Loucy (cell line): ENCODE results near the gene PODNL1.

Experiments
- H2AFZ ChIP-seq: fragments of 200-600 bp; sonication (generic); 2 replicates; pipeline ENCODE4 v1.6.0; 2016; ENCODE audit warnings: antibody characterized with exemption, mild to moderate bottlenecking, low read length, moderate library complexity
- H3F3A ChIP-seq: fragments of 200-600 bp; 2 replicates; pipeline ENCODE4 v1.6.0; 2016; ENCODE audit warnings: antibody characterized with exemption, low read depth, mild to moderate bottlenecking
- H3K27me3 ChIP-seq: fragments of 200-600 bp; sonication (generic); 2 replicates; pipeline ENCODE4 v1.6.1; 2014; ENCODE audit warnings: low read length, mild to moderate bottlenecking; ENCODE audit not compliant: insufficient read depth, poor library complexity, severe bottlenecking
- H3K36me3 ChIP-seq: fragments of 200-600 bp; sonication (generic); 2 replicates; pipeline ENCODE4 v1.6.1; 2016; ENCODE audit warnings: low read length; ENCODE audit not compliant: insufficient read depth
- H3K4me1 ChIP-seq: fragments of 200-600 bp; sonication (generic); 2 replicates; pipeline ENCODE4 v1.5.1; 2014; ENCODE audit warnings: low read length, mild to moderate bottlenecking; ENCODE audit not compliant: insufficient read depth, poor library complexity, severe bottlenecking
- H3K4me2 ChIP-seq: fragments of 200-600 bp; sonication (generic); 2 replicates; pipeline ENCODE4 v1.6.0; 2014; ENCODE audit warnings: antibody characterized with exemption, low read length, low read depth, mild to moderate bottlenecking; ENCODE audit not compliant: poor library complexity, severe bottlenecking
- H3K4me3 ChIP-seq: fragments of 200-600 bp; sonication (generic); 2 replicates; pipeline ENCODE4 v1.5.1; 2014; ENCODE audit warnings: low read length, mild to moderate bottlenecking, mixed read lengths; ENCODE audit not compliant: poor library complexity, severe bottlenecking
- H3K79me2 ChIP-seq: fragments of 200-600 bp; sonication (generic); 2 replicates; pipeline ENCODE4 v1.6.1; 2014; ENCODE audit warnings: low read length; ENCODE audit not compliant: insufficient read depth
- H3K9ac ChIP-seq: fragments of 200-600 bp; sonication (generic); 2 replicates; pipeline ENCODE4 v1.6.0; 2014; ENCODE audit warnings: mild to moderate bottlenecking, low read depth, low read length, moderate library complexity; ENCODE audit not compliant: poor library complexity, severe bottlenecking
- H3K9me2 ChIP-seq: fragments of 200-600 bp; sonication (generic); replicated peaks from 2 replicates; pipeline ENCODE4 v1.6.1; 2016; ENCODE audit warnings: low read depth, low read length, mixed read lengths
- H3K9me3 ChIP-seq: fragments of 200-600 bp; sonication (generic); 2 replicates; pipeline ENCODE4 v1.6.1; 2014; ENCODE audit warnings: mild to moderate bottlenecking, antibody characterized with exemption, low read length, low read depth; ENCODE audit not compliant: insufficient read depth
- H4K20me1 ChIP-seq: fragments of 200-600 bp; sonication (generic); 2 replicates; pipeline ENCODE4 v1.6.0; 2014; ENCODE audit warnings: antibody characterized with exemption, low read length, mild to moderate bottlenecking; ENCODE audit not compliant: insufficient read depth, poor library complexity, severe bottlenecking
- CTCF ChIP-seq: fragments of 200-600 bp; sonication (generic); conservative IDR thresholded peaks from 2 replicates; pipeline ENCODE4 v1.5.1; 2014; ENCODE audit warnings: mild to moderate bottlenecking, antibody characterized with exemption, low read length
- EZH2phosphoT487 ChIP-seq: fragments of 200-600 bp; IDR thresholded peaks from 2 replicates; pipeline ENCODE4 v1.6.1; 2018; ENCODE audit warnings: antibody characterized with exemption, mild to moderate bottlenecking, moderate library complexity, borderline replicate concordance

Gene PODNL1

DNA sequence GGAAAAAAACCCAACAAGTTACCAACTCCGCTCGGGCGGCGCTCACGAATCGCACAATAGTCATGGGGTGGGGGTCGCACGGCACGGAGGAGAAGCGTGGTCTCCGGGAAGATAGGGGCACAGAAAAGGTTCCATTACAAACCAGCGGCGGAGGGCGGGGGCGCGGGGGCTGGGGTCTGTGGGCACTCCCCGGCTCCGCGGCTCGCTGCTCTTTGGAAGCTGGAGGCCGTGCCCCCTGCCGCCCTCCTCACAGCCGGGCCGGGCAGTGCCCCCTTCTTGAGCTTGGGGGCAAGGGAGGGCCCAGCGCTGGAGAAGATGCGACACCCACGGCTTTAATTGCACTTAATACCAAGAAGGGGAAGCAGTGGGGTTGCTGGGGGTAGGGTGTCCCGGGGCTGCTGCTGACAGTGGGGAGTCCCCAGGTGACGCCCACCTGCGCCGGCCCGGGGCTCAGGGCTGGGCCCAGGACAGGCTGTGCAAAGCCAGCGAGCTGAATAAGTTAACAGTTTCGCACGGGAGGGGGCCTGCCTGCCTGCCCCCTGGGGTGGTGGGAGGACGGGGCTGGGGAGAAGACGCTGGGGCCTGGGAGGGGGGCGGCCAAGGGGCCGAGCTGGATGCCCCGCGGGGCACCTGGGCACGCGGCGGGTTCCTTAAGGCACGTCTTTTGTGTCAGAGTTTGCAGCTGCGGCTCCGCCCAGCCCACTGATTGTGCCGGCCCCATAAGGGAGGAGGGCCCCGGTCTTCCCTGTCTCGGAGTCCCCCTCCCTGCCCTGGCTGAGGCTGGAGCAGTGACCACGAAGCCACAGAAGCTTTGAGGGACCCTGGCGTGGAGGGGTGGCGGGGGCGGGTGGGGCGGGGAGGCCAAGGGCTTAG lies 23.8 kb upstream of the PODNL1 start:
- Histone ChIP-seq H3K9ac (no peak overlapping the region), H3F3A (no peaks in the 10 kb centered on the region), H3K9me2 (no peaks in the 10 kb centered on the region), H3K27me3 (no peaks in the 10 kb centered on the region), H2AFZ (no peak overlapping the region), H3K4me3 (no peak overlapping the region), H3K79me2 (peaks cover 15% of the 10 kb centered on the region; the same call in 1 of the 2 replicates), H4K20me1 (peaks cover 11% of the 10 kb centered on the region), H3K36me3 (peaks cover 39% of the 10 kb centered on the region; the same call in 1 of the 2 replicates), H3K4me2 (no peak overlapping the region), H3K4me1 (no peaks in the 10 kb centered on the region), H3K9me3 (no peaks in the 10 kb centered on the region)
- TF ChIP-seq CTCF (no peak), EZH2phosphoT487 (no peak)

DNA sequence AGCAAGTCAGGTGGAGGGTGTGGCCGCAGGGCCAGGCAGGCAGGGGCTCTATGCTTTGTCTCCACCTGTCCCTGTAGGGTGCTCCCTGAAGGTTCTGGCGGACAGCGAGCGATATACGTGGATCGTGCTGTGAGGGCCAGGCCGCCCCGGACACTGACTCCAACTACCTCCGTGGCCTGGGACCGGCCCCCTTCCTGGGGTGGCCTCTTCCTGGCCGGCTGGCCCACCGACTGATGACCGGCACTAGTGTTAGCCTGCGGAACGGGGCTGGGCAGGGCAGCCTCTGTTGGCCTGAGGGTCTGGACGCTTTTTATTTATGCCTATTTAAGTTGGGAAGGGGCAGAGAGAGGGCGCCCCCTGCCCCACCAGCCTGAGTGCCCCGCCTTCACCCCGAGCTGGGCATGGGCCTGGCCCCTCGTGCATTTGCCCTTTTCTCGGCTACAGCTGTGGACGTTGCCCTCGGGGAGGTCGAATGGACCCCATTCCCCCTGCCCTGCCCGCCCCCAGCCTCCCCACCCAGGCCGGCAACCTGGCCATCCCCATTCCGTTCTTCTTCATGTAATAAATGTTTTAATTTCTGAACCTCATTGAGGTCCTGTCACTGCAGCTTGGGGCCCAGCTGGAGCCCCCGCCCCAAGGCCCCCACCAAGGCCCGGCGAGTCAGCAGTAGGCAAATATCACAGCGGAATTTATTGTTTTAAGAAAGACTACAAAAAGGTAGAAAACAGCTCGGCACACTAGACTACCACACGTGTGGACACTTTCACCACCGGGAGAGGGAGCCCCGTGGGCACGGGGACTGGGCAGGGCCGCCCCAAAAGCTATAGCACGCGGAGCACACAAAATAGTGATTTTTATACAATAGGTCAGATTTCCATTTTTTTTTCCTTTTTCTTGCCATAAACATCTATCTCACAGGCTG lies 22.9 kb upstream of the PODNL1 start:
- Histone ChIP-seq H3F3A (no peaks in the 10 kb centered on the region), H3K79me2 (peaks cover 24% of the 10 kb centered on the region; the same call in 1 of the 2 replicates), H3K9me2 (no peaks in the 10 kb centered on the region), H2AFZ (no peak overlapping the region), H3K4me1 (no peaks in the 10 kb centered on the region), H3K9ac (no peak overlapping the region), H3K9me3 (no peaks in the 10 kb centered on the region), H3K27me3 (no peaks in the 10 kb centered on the region), H3K36me3 (peaks cover 48% of the 10 kb centered on the region; the same call in 1 of the 2 replicates), H4K20me1 (peaks cover 13% of the 10 kb centered on the region), H3K4me2 (no peak overlapping the region), H3K4me3 (no peak overlapping the region)
- no peak for TF ChIP-seq EZH2phosphoT487
- TF ChIP-seq CTCF = no peak

DNA sequence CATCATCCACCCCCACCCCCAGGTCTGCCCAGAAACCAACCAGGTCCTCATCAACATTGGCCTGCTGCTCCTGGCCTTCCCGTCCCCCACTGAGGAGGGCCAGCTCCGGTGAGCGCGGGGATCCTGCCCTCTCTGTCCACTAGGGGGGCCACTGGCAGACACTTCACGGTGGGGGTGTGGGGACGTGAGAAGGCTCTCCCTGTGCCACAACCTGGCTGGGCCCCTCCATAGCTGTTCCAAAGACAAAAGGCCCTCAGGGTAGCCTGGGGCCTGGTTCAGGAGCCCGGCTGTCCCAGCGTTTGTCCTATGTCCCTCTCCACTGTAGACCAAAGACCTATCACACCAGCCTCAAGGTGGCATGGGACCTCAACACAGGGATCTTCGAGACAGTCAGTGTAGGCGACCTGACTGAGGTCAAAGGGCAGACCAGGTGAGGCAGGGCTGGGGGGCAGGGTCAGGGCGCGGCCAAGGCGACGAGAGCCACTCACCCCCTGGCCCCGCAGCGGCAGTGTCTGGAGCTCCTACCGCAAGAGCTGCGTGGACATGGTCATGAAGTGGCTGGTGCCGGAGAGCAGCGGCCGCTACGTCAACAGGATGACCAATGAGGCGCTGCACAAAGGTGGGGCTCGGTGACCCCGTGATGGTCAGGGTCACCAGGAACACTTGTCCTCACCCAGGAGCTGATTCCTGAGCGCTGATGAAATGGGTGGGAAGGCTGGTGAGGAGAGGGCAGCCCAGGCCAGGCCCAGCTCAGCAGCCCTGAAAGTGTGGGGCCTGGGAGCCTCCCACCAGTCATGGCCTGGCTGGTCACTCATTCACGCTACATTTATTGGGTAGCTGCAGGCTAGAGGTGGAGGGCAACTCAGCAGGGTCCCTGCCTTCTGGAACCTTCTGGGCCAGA lies 22.0 kb upstream of the PODNL1 start:
- peaks cover 56% of the 10 kb centered on the region; the same call in 1 of the 2 replicates for H3K36me3 ChIP-seq

More for the DNA sequence above, 22.0 kb upstream of the PODNL1 start:
- Histone ChIP-seq H3K9me2 (no peaks in the 10 kb centered on the region), H3K4me2 (no peak overlapping the region), H3K4me3 (no peak overlapping the region), H3K27me3 (no peaks in the 10 kb centered on the region), H4K20me1 (peaks cover 13% of the 10 kb centered on the region), H3K4me1 (no peaks in the 10 kb centered on the region), H2AFZ (no peak overlapping the region), H3K79me2 (peaks cover 33% of the 10 kb centered on the region; the same call in 1 of the 2 replicates), H3F3A (no peaks in the 10 kb centered on the region), H3K9me3 (no peaks in the 10 kb centered on the region), H3K9ac (no peak overlapping the region)
- TF ChIP-seq EZH2phosphoT487 = no peak
- TF ChIP-seq CTCF = peak; percentile 52
